ENCODE data around the gene FGFBP1.

FGFBP1 gene

DNA sequence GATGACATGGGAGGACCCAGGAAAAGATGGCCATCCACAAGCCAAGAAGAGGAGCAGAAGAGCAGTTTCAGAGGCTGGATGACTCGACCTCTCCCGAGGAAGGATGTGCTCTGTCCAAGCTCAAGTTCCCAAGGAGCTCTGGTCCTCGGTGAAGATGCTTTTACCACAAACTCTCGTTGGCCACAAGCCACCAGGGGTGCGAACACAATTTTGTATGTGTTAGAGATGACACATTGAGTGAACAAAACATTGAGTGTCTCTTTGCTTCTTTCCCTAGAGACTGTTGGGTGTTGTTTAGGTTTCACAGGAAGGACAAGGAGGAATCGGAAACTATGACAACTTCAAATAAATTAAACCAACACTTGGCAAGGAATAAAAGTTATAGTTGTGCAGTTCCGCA, 26.3 kb downstream of the FGFBP1 start:
- no peak for DNase-seq (ENCODE audit: low spot score)

DNA sequence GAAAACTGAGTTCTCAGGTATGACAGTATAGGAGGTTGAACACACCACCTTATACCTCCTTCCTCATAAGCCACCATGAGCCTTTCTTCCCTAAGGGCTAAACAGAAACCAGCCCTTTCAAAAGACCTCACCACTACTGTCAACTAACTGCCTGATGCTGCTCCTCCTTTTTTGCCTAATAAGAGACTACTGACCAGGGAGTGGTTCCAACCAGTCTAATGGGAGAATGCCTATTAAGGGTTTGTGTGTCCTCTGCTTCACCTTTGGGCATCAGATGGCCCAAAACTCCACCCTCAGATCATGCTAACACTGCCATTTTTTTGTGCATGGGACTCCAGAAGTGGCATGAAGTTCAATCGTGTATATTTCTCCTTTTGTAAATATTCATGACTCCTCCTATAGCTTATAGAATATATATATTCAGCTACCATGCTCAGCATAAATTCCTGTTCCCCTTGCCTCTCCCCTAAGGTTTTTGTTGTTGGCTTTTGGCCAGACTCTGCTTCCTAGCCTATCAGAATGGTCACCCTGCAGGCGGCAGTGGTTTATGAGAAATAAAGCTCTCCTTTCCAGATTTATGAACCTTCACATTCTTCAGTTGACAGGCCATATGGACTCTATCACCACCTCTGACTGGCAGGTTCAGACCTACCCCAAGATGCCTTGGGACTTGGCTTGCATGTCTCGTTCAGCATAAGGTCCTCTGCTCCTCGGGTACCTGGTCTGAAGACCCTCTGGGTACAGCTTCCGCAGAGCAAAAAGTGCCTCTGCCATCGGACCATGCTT, 28.2 kb downstream of the FGFBP1 start:
- no peak for DNase-seq (ENCODE audit: low spot score)

DNA sequence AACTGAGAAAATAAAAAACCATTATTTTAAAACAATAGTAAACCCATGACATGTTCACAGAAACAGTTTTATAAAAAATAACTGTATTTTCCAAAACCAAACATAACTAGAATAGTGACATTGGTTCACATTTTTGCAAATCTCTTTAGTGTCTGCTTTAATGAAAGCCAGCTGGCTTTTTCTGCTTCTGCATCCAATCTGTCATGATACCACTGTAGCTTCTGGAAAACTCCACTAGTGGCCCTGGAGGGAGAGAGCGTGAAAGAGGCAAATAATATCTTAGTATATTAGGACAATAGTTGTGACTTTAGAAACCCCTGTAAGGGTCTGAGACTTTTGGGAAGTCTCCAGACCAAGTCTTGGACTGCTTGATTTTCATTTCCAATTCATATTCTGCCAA, 31.1 kb downstream of the FGFBP1 start:
- DNase-seq (ENCODE audit: low spot score): no peak

DNA sequence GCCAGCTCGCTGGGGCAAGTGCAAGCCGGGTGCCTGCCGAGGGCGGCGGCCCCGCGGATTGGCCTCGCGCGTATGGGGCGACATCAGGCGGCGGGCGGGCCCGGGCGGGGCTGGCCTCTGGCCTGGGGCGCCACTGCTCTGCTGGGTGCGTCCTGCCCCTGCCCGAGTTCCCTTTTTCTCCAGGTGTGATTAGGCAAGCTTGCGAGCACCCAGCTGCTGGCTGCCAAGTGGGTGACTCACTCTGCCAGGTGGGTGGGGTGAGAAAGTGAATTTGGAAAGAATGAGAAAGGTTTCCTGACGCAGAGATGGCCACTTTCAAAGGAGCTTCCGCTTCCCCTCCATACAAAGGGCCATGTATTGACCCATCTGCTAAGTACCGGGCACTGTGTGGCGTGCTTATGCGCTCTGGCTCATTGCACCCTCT, 32.5 kb downstream of the FGFBP1 start:
- DNase-seq (ENCODE audit: low spot score): peak; percentile 42

- no peak for DNase-seq (ENCODE audit: low spot score)
Measured at GRCh38 chr4:15902746-15903145, 35.8 kb downstream of the FGFBP1 start.

DNA sequence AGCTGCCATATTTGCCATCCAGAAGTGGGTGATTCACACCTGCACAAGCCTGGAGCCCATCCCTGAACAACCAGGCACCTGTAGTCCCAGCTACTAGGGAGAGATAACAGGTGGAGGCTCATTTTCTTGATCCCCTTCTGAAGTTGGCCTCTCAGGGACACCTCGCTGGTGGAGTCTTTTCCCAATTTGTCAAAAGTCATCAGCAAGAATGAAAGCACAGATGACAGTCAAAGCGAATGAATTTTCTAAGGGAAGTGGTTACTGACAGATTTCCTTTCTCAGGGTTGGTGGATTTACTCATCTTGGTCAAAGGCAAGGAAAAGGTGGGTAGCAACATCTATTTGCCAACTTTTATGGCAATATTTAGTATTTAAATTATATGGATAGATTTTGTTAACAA, 36.5 kb downstream of the FGFBP1 start:
- no peak for DNase-seq (ENCODE audit: low spot score)

GRCh38 chr4:15901007-15901406, 37.5 kb downstream of the FGFBP1 start:
- DNase-seq (ENCODE audit: low spot score): no peak

GRCh38 chr4:15899511-15899910, 39.0 kb downstream of the FGFBP1 start:
- no peak for DNase-seq (ENCODE audit: low spot score)

DNA sequence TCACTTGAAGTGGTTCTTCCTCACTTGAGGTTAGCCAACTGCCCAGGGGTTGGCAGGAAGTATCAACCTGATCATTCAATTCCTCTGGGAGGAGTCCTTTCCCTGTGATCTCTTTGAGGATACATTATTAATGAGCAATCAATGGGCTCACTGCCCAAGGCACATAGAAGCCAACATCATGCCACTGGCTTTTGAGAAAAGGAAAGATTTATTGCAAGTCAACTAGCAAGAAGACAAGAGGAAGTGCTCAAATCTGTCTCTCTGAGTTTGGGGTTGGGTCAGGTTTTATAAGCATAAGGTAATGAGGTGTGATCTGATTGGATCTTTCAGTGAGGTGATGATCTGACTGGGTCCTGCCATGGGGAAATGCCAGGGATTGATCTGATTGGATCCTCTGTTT, 39.6 kb downstream of the FGFBP1 start:
- no peak for DNase-seq (ENCODE audit: low spot score)

GRCh38 chr4:15897577-15897976, 41.0 kb downstream of the FGFBP1 start:
- no peak for DNase-seq (ENCODE audit: low spot score)

- no peak for DNase-seq (ENCODE audit: low spot score)
Measured at GRCh38 chr4:15894921-15895916, 43.3 kb downstream of the FGFBP1 start.

DNA sequence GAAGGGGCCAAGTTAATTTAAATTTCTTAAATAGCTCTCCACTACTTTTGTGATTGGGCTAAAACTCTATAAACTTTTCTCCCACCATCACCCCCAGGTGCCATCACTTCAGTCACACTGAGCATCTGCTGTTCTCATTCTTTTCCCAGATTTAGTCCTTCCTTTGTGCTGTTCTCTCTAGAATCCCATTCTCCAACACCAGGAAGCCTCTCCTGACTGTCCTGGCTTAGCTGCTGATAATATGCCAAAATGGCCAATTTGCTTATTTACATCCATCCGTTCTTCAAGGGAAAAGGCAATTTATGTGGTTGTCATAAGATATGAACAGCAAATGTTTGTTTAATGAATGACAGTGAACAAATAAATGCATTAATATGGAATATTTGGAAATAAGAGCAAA, 44.1 kb downstream of the FGFBP1 start:
- DNase-seq (ENCODE audit: low spot score): no peak

DNA sequence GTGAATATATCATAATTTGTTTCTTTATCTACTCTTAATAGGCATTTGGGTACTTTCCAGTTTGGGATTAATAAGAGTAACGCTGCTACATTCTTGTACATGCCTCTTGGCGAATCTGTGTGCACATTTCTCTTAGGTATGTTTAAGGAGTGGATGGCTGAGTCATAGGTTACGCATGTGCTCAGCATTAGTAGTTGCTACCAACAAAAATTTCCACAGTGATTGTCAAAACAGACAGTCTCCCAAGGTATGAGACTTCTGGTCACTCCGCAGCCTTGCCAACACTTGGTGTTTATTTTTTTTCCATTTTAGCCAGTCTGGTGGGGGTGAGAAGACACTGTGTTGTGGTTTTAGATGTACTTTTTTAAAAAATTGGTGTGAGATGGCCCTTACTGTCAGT, 44.6 kb downstream of the FGFBP1 start:
- DNase-seq (ENCODE audit: low spot score): no peak

GRCh38 chr4:15891312-15891711, 47.2 kb downstream of the FGFBP1 start:
- DNase-seq (ENCODE audit: low spot score): peak; percentile 48

GRCh38 chr4:15890246-15890829, 48.2 kb downstream of the FGFBP1 start:
- DNase-seq (ENCODE audit: low spot score): no peak

GRCh38 chr4:15888515-15888914, 50.0 kb downstream of the FGFBP1 start:
- DNase-seq (ENCODE audit: low spot score): no peak
